NOMO-1 treated with DMSO at 0.1 percent for 48 hours (cell line): ENCODE data around the gene AQP3.
"Not testable (repeated sequence)": the region's sequence is repeated elsewhere in the genome, so short reads cannot be mapped to it uniquely, and the experiment has no call there.

Experiments used
- DNase-seq: peaks from one replicate; lab custom pipeline; 2025; ENCODE audit not compliant: unreplicated experiment; lab: John Stamatoyannopoulos, UW

Gene AQP3

GRCh38 chr9:33442125-33442524 lies 5.3 kb downstream of the AQP3 start:
- no peak for DNase-seq

- no peak for DNase-seq
Measured at GRCh38 chr9:33440609-33441008, 6.8 kb downstream of the AQP3 start.

- no peak for DNase-seq
Measured at GRCh38 chr9:33440204-33440603, 7.2 kb downstream of the AQP3 start.

GRCh38 chr9:33439731-33440130 lies 7.7 kb downstream of the AQP3 start:
- no peak for DNase-seq

- no peak for DNase-seq
Measured at GRCh38 chr9:33438926-33439680, 8.3 kb downstream of the AQP3 start.

GRCh38 chr9:33437898-33438297 lies 9.5 kb downstream of the AQP3 start:
- no peak for DNase-seq

GRCh38 chr9:33437205-33437604 lies 10.2 kb downstream of the AQP3 start:
- no peak for DNase-seq

GRCh38 chr9:33436445-33436844 lies 10.9 kb downstream of the AQP3 start:
- no peak for DNase-seq

- no peak for DNase-seq
Measured at GRCh38 chr9:33435821-33436277, 11.5 kb downstream of the AQP3 start.

- no peak for DNase-seq
Measured at GRCh38 chr9:33434317-33435105, 12.9 kb downstream of the AQP3 start.

GRCh38 chr9:33433871-33434270 lies 13.5 kb downstream of the AQP3 start:
- DNase-seq = no peak

- no peak for DNase-seq
Measured at GRCh38 chr9:33431420-33431819, 16.0 kb downstream of the AQP3 start.

GRCh38 chr9:33430942-33431341 lies 16.5 kb downstream of the AQP3 start:
- no peak for DNase-seq

GRCh38 chr9:33429256-33429985 lies 18.0 kb downstream of the AQP3 start:
- no peak for DNase-seq

GRCh38 chr9:33426843-33427293 lies 20.5 kb downstream of the AQP3 start:
- DNase-seq = no peak

GRCh38 chr9:33425128-33425533 lies 22.3 kb downstream of the AQP3 start:
- no peak for DNase-seq

GRCh38 chr9:33424492-33424891 lies 22.9 kb downstream of the AQP3 start:
- DNase-seq = not testable (repeated sequence)

- not testable (repeated sequence) for DNase-seq
Measured at GRCh38 chr9:33424043-33424442, 23.4 kb downstream of the AQP3 start.

GRCh38 chr9:33419708-33420303 lies 27.6 kb downstream of the AQP3 start:
- DNase-seq = no peak

GRCh38 chr9:33418090-33418489 lies 29.3 kb downstream of the AQP3 start:
- no peak for DNase-seq

- DNase-seq = no peak
Measured at GRCh38 chr9:33416996-33417395, 30.4 kb downstream of the AQP3 start.
